ENCODE measurements around the gene VPS54. TPM values are rescaled to one million over a fixed set of nuclear protein-coding genes. Genes with fewer than 3 reads are reported as not detected.

VPS54 gene
- total RNA-seq, 4 donors from 2014 or later: 16.6 to 24.8 (median 20.9) TPM

- no peak overlapping the region for H3K27ac ChIP-seq
- H3K4me1 ChIP-seq: no peaks in the 10 kb centered on the region
- no peak for DNase-seq
- no peak overlapping the region for H3K4me3 ChIP-seq
- no peaks in the 10 kb centered on the region for H3K9me3 ChIP-seq
- peaks cover 0 to 30% (median 0%) of the 10 kb centered on the region in 3 donors for H3K36me3 ChIP-seq
- TF ChIP-seq CTCF (IDR thresholded peaks at IDR 0.05) (no peak), POLR2A (IDR thresholded peaks at IDR 0.05) (no peak)
- no peaks in the 10 kb centered on the region for H3K27me3 ChIP-seq
These were observed 138.6 kb downstream of the VPS54 start for GRCh38 chr2:63880625-63881024.

DNA sequence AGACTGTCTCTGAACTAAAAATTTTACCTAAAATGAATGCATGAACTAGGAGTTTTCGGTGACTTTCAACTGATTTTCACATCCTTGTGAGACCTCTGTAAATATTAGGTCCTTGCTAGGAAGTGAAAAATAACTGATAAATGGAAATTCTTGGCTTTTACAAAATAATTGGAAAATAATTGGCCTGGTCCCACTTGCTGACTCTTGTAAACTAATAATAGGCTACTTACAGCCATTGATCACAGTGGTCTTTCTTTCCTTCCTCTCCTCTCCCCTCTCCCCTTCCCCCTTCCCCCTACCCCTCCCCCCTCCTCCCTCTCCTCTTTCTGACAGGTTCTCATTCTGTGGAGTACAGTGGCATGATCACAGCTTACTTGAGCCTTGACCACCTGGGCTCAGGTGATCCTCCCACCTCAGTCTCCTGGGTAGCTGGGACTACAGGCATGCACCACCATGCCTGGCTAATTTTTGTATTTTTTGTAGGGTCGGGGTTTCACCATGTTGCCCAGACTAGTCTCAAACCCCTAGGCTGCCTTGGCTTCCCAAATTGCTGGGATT, 139.3 kb downstream of the VPS54 start:
- no peak for DNase-seq
- H3K4me3 ChIP-seq: no peak overlapping the region
- H3K4me1 ChIP-seq: no peaks in the 10 kb centered on the region
- no peaks in the 10 kb centered on the region for H3K27me3 ChIP-seq
- H3K36me3 ChIP-seq: peaks cover 0 to 24% (median 0%) of the 10 kb centered on the region in 3 donors
- H3K9me3 ChIP-seq: no peaks in the 10 kb centered on the region
- TF ChIP-seq CTCF (IDR thresholded peaks at IDR 0.05): no peak
- TF ChIP-seq POLR2A (IDR thresholded peaks at IDR 0.05): no peak
- H3K27ac ChIP-seq: no peak overlapping the region

GRCh38 chr2:63878486-63878885, 140.7 kb downstream of the VPS54 start:
- no peaks in the 10 kb centered on the region for H3K27me3 ChIP-seq
- H3K4me1 ChIP-seq: no peaks in the 10 kb centered on the region
- TF ChIP-seq POLR2A (IDR thresholded peaks at IDR 0.05) (no peak), CTCF (IDR thresholded peaks at IDR 0.05) (no peak)
- no peak overlapping the region for H3K27ac ChIP-seq
- no peak for DNase-seq
- H3K36me3 ChIP-seq: peaks cover 0 to 24% (median 0%) of the 10 kb centered on the region in 3 donors
- H3K9me3 ChIP-seq: no peaks in the 10 kb centered on the region
- H3K4me3 ChIP-seq: no peak overlapping the region

GRCh38 chr2:63876311-63876710, 142.9 kb downstream of the VPS54 start:
- Histone ChIP-seq H3K27me3 (no peaks in the 10 kb centered on the region), H3K27ac (no peak overlapping the region), H3K4me1 (no peaks in the 10 kb centered on the region), H3K36me3 (peaks cover 0 to 20% (median 0%) of the 10 kb centered on the region in 3 donors), H3K9me3 (no peaks in the 10 kb centered on the region), H3K4me3 (no peak overlapping the region)
- DNase-seq: no peak
- TF ChIP-seq CTCF (IDR thresholded peaks at IDR 0.05) (no peak), POLR2A (IDR thresholded peaks at IDR 0.05) (no peak)

- Histone ChIP-seq H3K4me1 (no peaks in the 10 kb centered on the region), H3K9me3 (no peaks in the 10 kb centered on the region), H3K27me3 (no peaks in the 10 kb centered on the region), H3K4me3 (no peak overlapping the region), H3K27ac (no peak overlapping the region), H3K36me3 (peaks cover 0 to 20% (median 0%) of the 10 kb centered on the region in 3 donors)
- no peak for TF ChIP-seq CTCF (IDR thresholded peaks at IDR 0.05)
- no peak for TF ChIP-seq POLR2A (IDR thresholded peaks at IDR 0.05)
- DNase-seq: no peak
These were observed 143.5 kb downstream of the VPS54 start for GRCh38 chr2:63875559-63876245.
